Ovary (tissue), 9 donors: ENCODE data around the gene ZNF415. TPM values are rescaled to one million over a fixed set of nuclear protein-coding genes. Genes with fewer than 3 reads are reported as not detected.

Experiments used
- DNase-seq, 5 donors: peaks; one replicate each; pipeline ENCODE4 v3.0.0-alpha.2; 2019 to 2020
- H3K27ac ChIP-seq, 2 donors: fragments of 200-600 bp; one replicate each; pipeline versions ENCODE4 v1.5.1 to v1.8.0; 2019 to 2022
- H3K27me3 ChIP-seq: fragments of 200-600 bp; one replicate; pipeline ENCODE4 v1.8.0; 2022
- H3K36me3 ChIP-seq: fragments of 200-600 bp; sonication (generic); one replicate; pipeline ENCODE4 v1.5.1; 2019
- H3K4me1 ChIP-seq: one replicate; pipeline ENCODE4 v1.8.1; 2013; ENCODE audit warnings: mild to moderate bottlenecking, moderate library complexity; ENCODE audit not compliant: insufficient read depth
- H3K4me3 ChIP-seq: fragments of 200-600 bp; sonication (generic); one replicate; pipeline ENCODE4 v1.5.1; 2017
- H3K9me3 ChIP-seq, 2 donors: fragments of 200-600 bp in 1 of 2; sonication (generic) in 1 of 2; one replicate each; pipeline versions ENCODE4 v1.5.1 to v1.8.1; 2013 to 2019; ENCODE audit warnings: mild to moderate bottlenecking in 1 of 2, moderate library complexity in 1 of 2
- EP300 ChIP-seq: sonication (generic); formaldehyde crosslinking; IDR thresholded peaks from one replicate; pipeline ENCODE4 v1.6.1; 2017; ENCODE audit warnings: antibody characterized with exemption
- POLR2A ChIP-seq: fragments of 450-650 bp; IDR thresholded peaks from one replicate; pipeline ENCODE4 v1.6.1; 2017; ENCODE audit warnings: antibody characterized with exemption, mild to moderate bottlenecking, moderate library complexity
- WGBS, 3 donors: extraction: QIAGEN DNeasy Blood & Tissue Kit in 1 of 3; methylation state at CpG; one replicate each; pipeline versions ENCODE4 v1.1.5 to v1.1.7; 2013 to 2017; 5-methylcytosine and 5-hydroxymethylcytosine counted together
- intact Hi-C, 4 donors: fragments of 100-400 bp; cut with DNase I; formaldehyde crosslinking; loops; one replicate each; pipeline versions ENCODE4 v1.11.0 to v1.15.1; 2022 to 2023
- polyA plus RNA-seq, 2 donors: library from polyadenylated mRNA; stranded (reverse); fragments of 200-250 nt in 1 of 2; fragments of 350-450 nt in 1 of 2; fragmentation: Illumina TruSeq in 1 of 2; extraction: RNeasy Lipid Tissue Mini Kit (QIAGEN cat#74804) in 1 of 2; gene quantifications; one replicate each; pipeline ENCODE4 v1.2.3, GENCODE V29; 2013 to 2014
- total RNA-seq, 7 donors: library from RNA; depleted of rRNA in 2 of 7; stranded (reverse); fragments of >200 nt in 2 of 7; fragmentation: NEBNext Ultra II Directional in 3 of 7; extraction: Animal tissue kit (Norgen Biotek cat#: 25700) in 3 of 7; gene quantifications; one replicate each; pipeline versions ENCODE4 v1.1.0 to v1.2.4, GENCODE V29; 2016 to 2023
- TF ChIP-seq, protein P1 (sequence below), 3 donors: fragments of 450-650 bp in 2 of 3; fragments of 200-600 bp in 1 of 3; IDR thresholded peaks; one replicate each; pipeline versions ENCODE4 v1.5.1 to v1.8.0; 2016 to 2022; ENCODE audit warnings: antibody characterized with exemption in 3 of 3, mild to moderate bottlenecking in 1 of 3
- donor health status: DM: no; HTN: no; CAD: no; lungs with moderate emphysema.
- donor health status: DM: no; HTN: no; CAD: no.
- donor health status: Bipolar disorder and iron deficiency.
- donor health status: DM: yes; HTN: yes; CAD: no.
- donor health status: DM: no; HTN: no; CAD: no.
- donor health status: DM: yes; HTN: yes; CAD: no.

ZNF415 gene
- total and polyA plus RNA-seq, 9 donors, result 7.0 to 18.6 (median 12.4) TPM

DNA sequence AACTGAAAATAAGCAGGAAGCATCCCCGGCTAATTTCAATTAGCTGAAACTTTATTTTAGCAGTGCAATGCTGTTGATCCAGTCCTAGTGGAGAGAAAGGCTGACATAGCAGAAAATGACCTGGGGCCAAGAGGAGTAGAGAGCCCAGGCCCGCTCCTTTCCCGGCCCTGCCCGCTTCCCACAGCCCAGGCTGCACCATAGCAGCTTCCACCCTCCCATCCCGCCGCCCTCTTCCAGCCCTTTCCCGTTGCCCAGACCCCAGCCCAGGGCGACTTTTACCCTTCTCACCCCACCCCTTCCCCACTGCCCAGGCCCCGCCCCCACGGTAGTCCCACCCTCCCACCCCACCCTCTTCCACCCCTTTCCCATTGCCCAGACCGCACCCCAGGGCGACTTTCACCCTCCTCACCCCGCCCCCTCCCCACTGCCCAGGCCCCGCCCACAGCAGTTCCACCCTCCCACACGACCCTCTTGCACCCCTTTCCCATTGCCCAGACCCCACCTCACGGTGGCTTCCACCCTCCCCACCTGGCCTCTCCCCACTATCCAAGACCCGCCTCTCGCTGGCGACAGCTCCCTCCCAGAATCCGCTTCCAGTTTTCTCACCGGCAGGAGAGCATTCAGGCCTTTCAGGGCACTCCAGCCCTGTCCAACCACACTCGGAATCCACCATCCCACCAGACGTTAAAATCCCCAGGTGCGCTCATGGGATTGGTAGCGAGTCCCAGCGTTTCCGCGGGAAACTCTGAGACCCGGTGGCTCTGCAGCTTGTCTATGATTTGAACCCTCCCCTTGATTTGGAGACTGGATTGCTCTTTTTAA lies 37.7 kb downstream of the ZNF415 start:
- Histone ChIP-seq H3K27me3 (no peaks in the 10 kb centered on the region), H3K9me3 (no peaks in the 10 kb centered on the region), H3K4me1 (peaks cover 1% of the 10 kb centered on the region), H3K4me3 (no peak overlapping the region), H3K36me3 (no peaks in the 10 kb centered on the region), H3K27ac (no peak overlapping the region)
- intact Hi-C loops, result no loop called here
- TF ChIP-seq POLR2A (no peak), EP300 (no peak)
- TF ChIP-seq, protein P1, sequence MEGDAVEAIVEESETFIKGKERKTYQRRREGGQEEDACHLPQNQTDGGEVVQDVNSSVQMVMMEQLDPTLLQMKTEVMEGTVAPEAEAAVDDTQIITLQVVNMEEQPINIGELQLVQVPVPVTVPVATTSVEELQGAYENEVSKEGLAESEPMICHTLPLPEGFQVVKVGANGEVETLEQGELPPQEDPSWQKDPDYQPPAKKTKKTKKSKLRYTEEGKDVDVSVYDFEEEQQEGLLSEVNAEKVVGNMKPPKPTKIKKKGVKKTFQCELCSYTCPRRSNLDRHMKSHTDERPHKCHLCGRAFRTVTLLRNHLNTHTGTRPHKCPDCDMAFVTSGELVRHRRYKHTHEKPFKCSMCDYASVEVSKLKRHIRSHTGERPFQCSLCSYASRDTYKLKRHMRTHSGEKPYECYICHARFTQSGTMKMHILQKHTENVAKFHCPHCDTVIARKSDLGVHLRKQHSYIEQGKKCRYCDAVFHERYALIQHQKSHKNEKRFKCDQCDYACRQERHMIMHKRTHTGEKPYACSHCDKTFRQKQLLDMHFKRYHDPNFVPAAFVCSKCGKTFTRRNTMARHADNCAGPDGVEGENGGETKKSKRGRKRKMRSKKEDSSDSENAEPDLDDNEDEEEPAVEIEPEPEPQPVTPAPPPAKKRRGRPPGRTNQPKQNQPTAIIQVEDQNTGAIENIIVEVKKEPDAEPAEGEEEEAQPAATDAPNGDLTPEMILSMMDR (IDR thresholded peaks at IDR 0.05), result no peak
- WGBS, 3 donors, result 67 to 77% (median 72%) methylated on average over 28 to 29 of the region's 29 CpGs
- DNase-seq, result no peak

DNA sequence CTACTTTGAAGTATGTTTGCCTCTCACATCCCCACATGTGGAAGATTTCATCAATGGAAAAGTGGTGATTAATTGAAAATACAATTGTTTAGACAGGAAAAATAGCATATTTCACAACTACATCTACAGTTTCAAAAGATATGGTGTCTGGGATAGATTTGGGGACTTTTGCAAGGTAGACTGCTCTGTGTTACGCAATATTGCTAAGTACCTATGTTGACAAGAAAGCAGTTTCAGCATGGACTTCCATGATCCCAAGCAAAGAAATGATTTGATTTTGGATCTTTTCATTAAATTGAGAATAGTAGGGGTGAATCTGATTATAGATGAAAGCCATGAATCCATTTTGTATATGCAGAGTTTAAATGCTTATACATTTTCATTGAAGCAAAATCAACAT lies 40.0 kb downstream of the ZNF415 start:
- peaks cover under 1% of the 10 kb centered on the region for H3K4me1 ChIP-seq
- no peaks in the 10 kb centered on the region for H3K36me3 ChIP-seq
- no peak overlapping the region for H3K27ac ChIP-seq
- no peak overlapping the region for H3K4me3 ChIP-seq
- no peaks in the 10 kb centered on the region for H3K9me3 ChIP-seq
- intact Hi-C loops, result no loop called here
- no peak for DNase-seq
- TF ChIP-seq POLR2A (no peak), EP300 (no peak)
- TF ChIP-seq, protein P1 (IDR thresholded peaks at IDR 0.05), result no peak
- 0 to 99% (median 96%) methylated on average over 1 of the region's 1 CpG for WGBS, 3 donors
- H3K27me3 ChIP-seq, result no peaks in the 10 kb centered on the region

DNA sequence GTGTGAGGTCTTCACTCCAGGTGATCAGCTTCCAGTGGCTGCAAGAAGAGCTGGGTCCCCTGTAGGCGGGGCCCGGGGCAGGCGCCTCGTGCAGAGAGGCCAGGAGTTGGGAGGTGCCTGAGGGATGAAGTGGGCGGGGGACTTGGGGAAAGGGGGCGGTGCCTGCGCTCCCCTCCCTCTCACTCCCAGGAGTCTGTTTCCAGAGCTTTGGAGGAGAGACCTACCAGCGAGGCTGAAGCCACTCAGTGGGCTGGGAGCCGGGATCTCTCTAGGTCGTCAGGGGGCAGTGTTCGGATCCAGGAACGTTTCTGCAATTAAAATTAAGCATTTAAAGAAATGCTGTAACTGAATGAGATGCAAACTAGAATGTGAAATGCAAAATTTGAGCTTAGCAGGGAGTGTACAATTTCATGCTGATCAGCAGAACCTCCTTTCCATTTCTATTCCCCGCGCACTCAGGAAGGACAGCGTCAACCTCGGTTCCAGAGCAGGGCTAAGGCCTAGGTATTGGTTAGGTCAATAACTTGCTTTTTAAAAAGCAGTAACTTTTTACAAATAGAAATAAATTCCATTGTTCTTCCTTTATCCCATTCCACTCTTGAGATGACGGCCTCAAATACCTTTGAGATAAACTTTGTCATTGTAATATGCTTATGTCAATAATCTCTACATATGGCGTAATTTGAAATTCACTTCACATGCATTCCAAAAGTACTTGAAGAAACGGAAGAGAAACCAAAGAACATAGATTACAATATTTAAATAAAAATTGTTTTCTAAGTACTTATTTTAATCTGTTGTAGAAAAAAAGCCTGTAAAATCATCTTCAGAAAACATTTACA lies 41.1 kb downstream of the ZNF415 start:
- intact Hi-C loops, result no loop called here
- Histone ChIP-seq H3K4me3 (no peak overlapping the region), H3K9me3 (no peaks in the 10 kb centered on the region), H3K27ac (no peak overlapping the region), H3K27me3 (no peaks in the 10 kb centered on the region), H3K36me3 (no peaks in the 10 kb centered on the region), H3K4me1 (no peaks in the 10 kb centered on the region)
- WGBS, 3 donors, result 85 to 86% (median 85%) methylated on average over 19 of the region's 19 CpGs
- TF ChIP-seq, protein P1 (IDR thresholded peaks at IDR 0.05), result no peak
- TF ChIP-seq POLR2A (no peak), EP300 (no peak)
- no peak for DNase-seq

DNA sequence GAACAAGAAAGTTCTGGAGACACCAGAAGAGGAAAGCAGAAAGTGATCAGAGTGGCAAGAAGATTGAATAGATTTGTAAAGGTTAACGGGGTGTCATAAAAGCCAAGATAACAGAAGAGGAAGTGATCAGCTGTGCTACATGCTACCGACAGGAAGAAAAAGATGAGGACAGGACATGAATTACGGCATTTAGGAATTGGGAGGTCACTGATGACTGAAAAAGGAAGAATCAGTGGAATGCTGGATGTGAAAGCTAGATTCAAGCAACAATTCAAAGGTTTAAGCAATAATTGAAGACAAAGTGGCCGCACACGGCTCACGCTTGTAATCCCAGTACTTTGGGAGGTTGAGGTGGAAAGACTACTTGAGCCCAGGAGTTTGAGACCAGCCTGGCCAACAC lies 44.6 kb downstream of the ZNF415 start:
- DNase-seq, result no peak
- no peaks in the 10 kb centered on the region for H3K36me3 ChIP-seq
- no peak overlapping the region for H3K4me3 ChIP-seq
- TF ChIP-seq EP300 (no peak), POLR2A (no peak)
- TF ChIP-seq, protein P1 (IDR thresholded peaks at IDR 0.05), result no peak
- no peaks in the 10 kb centered on the region for H3K27me3 ChIP-seq
- intact Hi-C loops, result no loop called here
- no peaks in the 10 kb centered on the region for H3K4me1 ChIP-seq
- WGBS, 3 donors, result 81 to 87% (median 85%) methylated on average over 6 of the region's 6 CpGs
- no peaks in the 10 kb centered on the region for H3K9me3 ChIP-seq
- H3K27ac ChIP-seq, result no peak overlapping the region
